Common myeloid progenitor, CD34-positive (primary cell): ENCODE measurements around the gene ZFAND2B.

Source experiments
- CTCF ChIA-PET: fragments of 350-600 bp; sonication (Branson Sonifier 250); formaldehyde crosslinking; loops from one replicate; lab custom pipeline; 2021; ENCODE audit warnings: antibody characterized with exemption; lab: Charles Lee
- POLR2A ChIA-PET: fragments of 350-600 bp; sonication (Branson Sonifier 250); formaldehyde crosslinking; loops from one replicate; lab custom pipeline; 2021; ENCODE audit warnings: antibody characterized with exemption; lab: Charles Lee
- DNase-seq, 3 donors: peaks; one replicate each; pipeline versions ENCODE4 v3.0.0 to v3.0.0-alpha.2; 2013
- H3K27ac ChIP-seq, 2 experiments: 1 replicate in 1 of 2; 2 replicates in 1 of 2; pipeline ENCODE4 v1.7.0; 2013; ENCODE audit warnings: inconsistent platforms in 2 of 2, low read length in 2 of 2, mild to moderate bottlenecking in 2 of 2, low read depth in 1 of 2, moderate library complexity in 1 of 2; ENCODE audit not compliant: severe bottlenecking in 2 of 2, insufficient read depth in 1 of 2, poor library complexity in 1 of 2
- H3K27me3 ChIP-seq, 5 experiments: replicated peaks in 2 of 5; 1 replicate in 3 of 5; 2 replicates in 2 of 5; pipeline versions ENCODE4 v1.6.1 to v1.7.0; 2013; ENCODE audit warnings: low read length in 4 of 5, mild to moderate bottlenecking in 2 of 5, moderate library complexity in 2 of 5, inconsistent platforms in 1 of 5; ENCODE audit not compliant: insufficient read depth in 5 of 5, control insufficient read depth in 4 of 5
- H3K36me3 ChIP-seq, 4 experiments: 1 replicate in 2 of 4; 2 replicates in 2 of 4; pipeline versions ENCODE4 v1.6.1 to v1.7.0; 2013; ENCODE audit warnings: low read length in 3 of 4, control low read depth in 1 of 4, mild to moderate bottlenecking in 1 of 4; ENCODE audit not compliant: control insufficient read depth in 4 of 4, insufficient read depth in 4 of 4
- H3K4me1 ChIP-seq, 4 experiments: 1 replicate in 3 of 4; 2 replicates in 1 of 4; pipeline versions ENCODE4 v1.6.1 to v1.7.1; 2013; ENCODE audit warnings: low read length in 3 of 4, mild to moderate bottlenecking in 3 of 4, control low read depth in 1 of 4, inconsistent platforms in 1 of 4, moderate library complexity in 1 of 4; ENCODE audit not compliant: control insufficient read depth in 4 of 4, insufficient read depth in 4 of 4; ENCODE audit errors: control extremely low read depth in 1 of 4
- H3K4me3 ChIP-seq, 7 experiments: 1 replicate in 4 of 7; 2 replicates in 3 of 7; pipeline versions ENCODE4 v1.5.1 to v1.7.0; 2013; ENCODE audit warnings: mild to moderate bottlenecking in 7 of 7, low read length in 6 of 7, moderate library complexity in 6 of 7, inconsistent platforms in 2 of 7, low read depth in 2 of 7, control low read depth in 1 of 7; ENCODE audit not compliant: insufficient read depth in 4 of 7, control insufficient read depth in 1 of 7; ENCODE audit errors: extremely low read depth in 1 of 7
- H3K9me3 ChIP-seq, 5 experiments: 1 replicate in 4 of 5; 2 replicates in 1 of 5; pipeline versions ENCODE4 v1.6.1 to v1.7.1; 2013; ENCODE audit warnings: low read length in 4 of 5, mild to moderate bottlenecking in 2 of 5, inconsistent platforms in 1 of 5, low read depth in 1 of 5, moderate library complexity in 1 of 5; ENCODE audit not compliant: control insufficient read depth in 4 of 5, insufficient read depth in 2 of 5; ENCODE audit errors: control extremely low read depth in 1 of 5
- WGBS: methylation state at CpG from one replicate; pipeline ENCODE4 v1.1.5; 2013; ENCODE audit not compliant: insufficient coverage; 5-methylcytosine and 5-hydroxymethylcytosine counted together

Gene ZFAND2B

DNA sequence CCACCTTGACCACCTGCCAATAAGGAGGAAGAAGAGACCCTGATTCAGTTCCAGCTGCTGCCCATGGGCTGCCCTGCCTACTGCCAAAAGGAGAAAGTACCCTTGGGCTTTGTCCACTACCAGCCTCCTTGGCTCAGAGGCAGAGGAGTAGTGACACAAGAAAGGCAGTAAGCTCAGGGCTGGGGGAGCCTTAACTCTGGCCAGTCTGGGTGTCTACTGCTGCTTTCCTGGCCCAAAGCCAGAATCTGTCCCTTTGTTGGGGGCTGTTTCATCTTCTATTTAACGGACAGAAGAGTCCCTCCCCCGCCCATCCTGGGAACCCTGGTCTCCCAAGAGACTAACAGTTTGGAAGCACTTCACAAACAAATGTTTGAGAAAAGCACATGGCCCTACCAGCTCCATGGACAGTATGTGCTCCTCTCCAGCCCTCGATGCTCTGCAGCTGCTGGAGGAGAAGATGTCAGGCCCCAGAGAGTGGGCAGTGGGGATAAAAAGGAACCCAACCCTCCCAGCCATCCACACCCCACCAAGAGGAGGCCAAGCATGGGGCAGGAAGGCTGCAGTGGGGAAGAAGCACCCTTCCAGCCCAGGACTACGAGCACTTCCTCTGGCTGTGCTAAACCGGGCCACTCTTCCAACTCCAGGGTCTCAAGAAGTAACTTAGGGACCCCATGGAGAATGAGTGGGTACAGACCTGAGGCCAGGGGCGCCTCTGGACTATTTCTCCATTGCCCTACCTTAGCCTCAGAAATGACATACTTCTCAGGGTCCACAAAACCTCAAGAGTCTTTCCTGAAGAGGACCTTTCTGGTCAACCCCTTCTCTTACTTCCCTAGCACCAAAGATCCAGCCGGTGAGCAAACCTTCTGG, 21.7 kb downstream of the ZFAND2B start:
- 35% methylated on average over 6 of the region's 7 CpGs for WGBS
- Histone ChIP-seq H3K4me3 (peak overlapping the region; percentile 60 to 98 (median 91)), H3K27ac (peak overlapping the region; percentile 85 to 90), H3K27me3 (no peaks in the 10 kb centered on the region), H3K36me3 (peaks cover 21 to 52% (median 31%) of the 10 kb centered on the region in 4 experiments), H3K9me3 (no peaks in the 10 kb centered on the region), H3K4me1 (peaks cover 10 to 41% (median 36%) of the 10 kb centered on the region in 4 experiments)
- DNase-seq, result no peak
- ChIA-PET POLR2A (interaction anchor here (0.6 to 2.0 kb wide), 5 partner anchors 9 to 415 kb away, joined by 3 to 12 read pairs (median 4); partner anchors contain the start of genes ABCB6, GLB1L, STK16 and TUBA4A), CTCF (interaction anchor here (1.5 to 5.2 kb wide), 5 partner anchors 13 to 198 kb away, joined by 3 to 41 read pairs (median 15); partner anchors contain the start of genes GLB1L, STK16, TUBA4A and TUBA4B)

GRCh38 chr2:219228911-219229304, 22.3 kb downstream of the ZFAND2B start:
- POLR2A ChIA-PET, result interaction anchor here (0.7 to 2.0 kb wide), 5 partner anchors 10 to 26 kb away, joined by 3 to 12 read pairs (median 4); partner anchors contain the start of genes ABCB6, GLB1L, STK16 and TUBA4A
- DNase-seq, result no peak

GRCh38 chr2:219229305-219230058, 22.9 kb downstream of the ZFAND2B start, which contains the start of the genes ANKZF1 and ATG9A:
Gene ANKZF1 (plus strand): TSS chr2:219229806. CDS start chr2:219230258, 452 bp downstream.
Gene ATG9A (minus strand): TSS chr2:219229636. CDS start chr2:219228024, 1,612 bp downstream.
- WGBS, result under 1% methylated on average over 68 of the region's 80 CpGs
- H3K27me3 ChIP-seq, result no peaks in the 10 kb centered on the region
- peak; percentile 97 to 99 (median 99) for DNase-seq
- peaks cover 20 to 52% (median 30%) of the 10 kb centered on the region in 4 experiments for H3K36me3 ChIP-seq
- POLR2A ChIA-PET, result interaction anchor here (0.7 to 2.0 kb wide), 9 partner anchors 11 to 65 kb away, joined by 3 to 12 read pairs (median 4); partner anchors contain the start of genes ABCB6, DNAJB2, GLB1L and STK16
- H3K4me3 ChIP-seq, result peak within 1 kb of the TSS; percentile 60 to 98 (median 91)
- H3K9me3 ChIP-seq, result no peaks in the 10 kb centered on the region
- CTCF ChIA-PET, result interaction anchor here (0.9 to 5.2 kb wide), 11 partner anchors 10 to 66 kb away, joined by 3 to 41 read pairs (median 5); partner anchors contain the start of genes DNAJB2, GLB1L, STK16 and TUBA4A
- peaks cover 10 to 41% (median 36%) of the 10 kb centered on the region in 4 experiments for H3K4me1 ChIP-seq
- peak within 1 kb of the TSS; percentile 85 to 90 for H3K27ac ChIP-seq

More at GRCh38 chr2:219228911-219229304, 22.3 kb downstream of the ZFAND2B start:
- no peaks in the 10 kb centered on the region for H3K27me3 ChIP-seq
- peaks cover 10 to 41% (median 36%) of the 10 kb centered on the region in 4 experiments for H3K4me1 ChIP-seq
- 1% methylated on average over 16 of the region's 19 CpGs for WGBS
- H3K9me3 ChIP-seq, result no peaks in the 10 kb centered on the region
- peaks cover 20 to 52% (median 31%) of the 10 kb centered on the region in 4 experiments for H3K36me3 ChIP-seq
- CTCF ChIA-PET, result interaction anchor here (1.1 to 5.2 kb wide), 10 partner anchors 9 to 67 kb away, joined by 3 to 41 read pairs (median 6); partner anchors contain the start of genes GLB1L, STK16, TUBA4A and TUBA4B
- H3K27ac ChIP-seq, result peak overlapping the region; percentile 85 to 90
- peak overlapping the region; percentile 60 to 98 (median 91) for H3K4me3 ChIP-seq

- ChIA-PET CTCF (interaction anchor here (0.8 to 5.2 kb wide), 12 partner anchors 9 to 66 kb away, joined by 3 to 41 read pairs (median 4); partner anchors contain the start of genes DNAJB2, GLB1L, STK16 and TUBA4A), POLR2A (interaction anchor here (1.0 to 2.0 kb wide), 6 partner anchors 11 to 65 kb away, joined by 3 to 12 read pairs (median 4); partner anchors contain the start of genes ABCB6, DNAJB2, GLB1L and STK16)
- H3K4me3 ChIP-seq, result peak overlapping the region; percentile 60 to 98 (median 91)
- H3K27me3 ChIP-seq, result no peaks in the 10 kb centered on the region
- peak overlapping the region; percentile 85 to 90 for H3K27ac ChIP-seq
- H3K9me3 ChIP-seq, result no peaks in the 10 kb centered on the region
- H3K36me3 ChIP-seq, result peaks cover 19 to 52% (median 30%) of the 10 kb centered on the region in 4 experiments
- peaks cover 9 to 38% (median 35%) of the 10 kb centered on the region in 4 experiments for H3K4me1 ChIP-seq
- DNase-seq, result peak in 1 of 3 donors; percentile 39
- 0% methylated on average over 21 of the region's 24 CpGs for WGBS
These were observed 23.5 kb downstream of the ZFAND2B start for GRCh38 chr2:219230059-219230540.

DNA sequence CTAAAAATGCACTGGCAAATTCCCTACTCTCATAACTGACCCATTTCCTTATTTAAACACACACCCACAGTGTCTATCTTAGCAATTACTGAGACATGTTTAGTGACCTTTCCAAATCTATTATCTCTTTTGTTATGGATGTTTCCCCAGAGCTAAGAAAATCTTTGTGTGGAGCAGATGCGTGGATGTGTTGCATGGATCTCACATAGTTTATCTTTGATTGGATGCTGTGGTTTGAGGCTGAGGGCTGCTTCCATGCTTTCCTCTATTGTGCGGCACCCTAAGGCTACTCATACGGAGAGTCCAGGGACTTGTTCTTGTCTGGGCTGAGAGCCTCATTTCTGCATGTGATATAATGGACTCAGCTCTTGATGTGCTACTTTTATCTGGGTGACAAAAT, 27.7 kb downstream of the ZFAND2B start:
- POLR2A ChIA-PET, result no interaction called here
- no peak for DNase-seq
- 100% methylated on average over 1 of the region's 3 CpGs for WGBS
- H3K9me3 ChIP-seq, result no peaks in the 10 kb centered on the region
- peaks cover 32 to 75% (median 51%) of the 10 kb centered on the region in 4 experiments for H3K36me3 ChIP-seq
- no peaks in the 10 kb centered on the region for H3K27me3 ChIP-seq
- H3K4me1 ChIP-seq, result peaks cover 3 to 15% (median 12%) of the 10 kb centered on the region in 4 experiments
- no peak overlapping the region for H3K27ac ChIP-seq
- CTCF ChIA-PET, result interaction anchor here (0.9 to 1.8 kb wide), 3 partner anchors 10 to 26 kb away, joined by 3 to 8 read pairs (median 3); partner anchors contain the start of genes GLB1L and STK16
- no peak overlapping the region for H3K4me3 ChIP-seq

- Histone ChIP-seq H3K27ac (no peak overlapping the region), H3K36me3 (peaks cover 2 to 21% (median 9%) of the 10 kb centered on the region in 4 experiments), H3K4me1 (peaks cover 32 to 46% (median 42%) of the 10 kb centered on the region in 4 experiments), H3K9me3 (no peaks in the 10 kb centered on the region), H3K4me3 (peak overlapping the region in 4 of 7 experiments; percentile 11 to 62 (median 48)), H3K27me3 (no peaks in the 10 kb centered on the region)
- CTCF ChIA-PET, result no interaction called here
- DNase-seq, result peak in 2 of 3 donors; percentile 59 to 66
- POLR2A ChIA-PET, result interaction anchor here (0.8 kb wide), 1 partner anchor 192 kb away, joined by 3 read pairs; no protein-coding TSS in a partner anchor
- 60% methylated on average over 28 of the region's 28 CpGs for WGBS
These were observed 36.7 kb downstream of the ZFAND2B start for GRCh38 chr2:219243291-219243761.
